Measurements from ENCODE around the gene ROCK2. TPM values are rescaled to one million over a fixed set of nuclear protein-coding genes. Genes with fewer than 3 reads are reported as not detected.

Gene ROCK2
- total and polyA plus RNA-seq, 2 of the 13 experiments (the other 11 are each of a cell fraction or from before 2014, with no cell fraction given) = 38.1 to 119 TPM

- peak; percentile 96 for TF ChIP-seq UBTF (CRISPR knock-in tag; IDR thresholded peaks at IDR 0.05)
- TF ChIP-seq MYNN (CRISPR knock-in tag; IDR thresholded peaks at IDR 0.05; ENCODE audit: low read depth) = peak; percentile 92; the same call in 1 of the 2 replicates
- peak; percentile 89; the same call in 1 of the 2 replicates for TF ChIP-seq ZNF749 (CRISPR knock-in tag; IDR thresholded peaks at IDR 0.05; ENCODE audit: borderline replicate concordance)
- TF ChIP-seq ZC3H4 (CRISPR knock-in tag; IDR thresholded peaks at IDR 0.05; ENCODE audit: borderline replicate concordance) = no peak
- peak; percentile 100 for TF ChIP-seq ZNF746 (CRISPR knock-in tag; IDR thresholded peaks at IDR 0.05)
- TF ChIP-seq ZFP36L1 (CRISPR knock-in tag; IDR thresholded peaks at IDR 0.05) = peak; percentile 96
- peak; percentile 98 for TF ChIP-seq ETV5 (CRISPR knock-in tag; IDR thresholded peaks at IDR 0.05; ENCODE audit: borderline replicate concordance)
- peak; percentile 97; the same call in 1 of the 2 replicates for TF ChIP-seq ZFP37 (CRISPR knock-in tag; IDR thresholded peaks at IDR 0.05; ENCODE audit: borderline replicate concordance)
- TF ChIP-seq YY1 (IDR thresholded peaks at IDR 0.05; ENCODE audit: insufficient read depth, insufficient replicate concordance, low read depth, low read length) = peak; percentile 88
- peak; percentile 99 for TF ChIP-seq ZNF580 (CRISPR knock-in tag; IDR thresholded peaks at IDR 0.05; ENCODE audit: borderline replicate concordance, low read depth)
- TF ChIP-seq CBX1 (IDR thresholded peaks at IDR 0.05; ENCODE audit: low read depth) = peak; percentile 94
- peak; percentile 66; the same call in 1 of the 2 replicates for TF ChIP-seq KDM5A (IDR thresholded peaks at IDR 0.05; ENCODE audit: borderline replicate concordance, low read length)
- TF ChIP-seq ZNF343 (CRISPR knock-in tag; IDR thresholded peaks at IDR 0.05) = peak; percentile 97
- TF ChIP-seq ZNF776 (CRISPR knock-in tag; IDR thresholded peaks at IDR 0.05) = no peak
- peak; percentile 97 for TF ChIP-seq ARNTL (CRISPR knock-in tag; IDR thresholded peaks at IDR 0.05)
- TF ChIP-seq NR2C2 (CRISPR knock-in tag; IDR thresholded peaks at IDR 0.05; ENCODE audit: borderline replicate concordance) = peak; percentile 87
- peak; percentile 99 for TF ChIP-seq HOXA3 (CRISPR knock-in tag; IDR thresholded peaks at IDR 0.05)
- peak; percentile 98 for TF ChIP-seq SPEN (CRISPR knock-in tag; IDR thresholded peaks at IDR 0.05; ENCODE audit: low read depth)
- no peak for TF ChIP-seq ZSCAN30 (CRISPR knock-in tag; IDR thresholded peaks at IDR 0.05)
- no peak for TF ChIP-seq ZNF234 (CRISPR knock-in tag; conservative IDR thresholded peaks at IDR 0.05)
- peak; percentile 100 for TF ChIP-seq IRF2 (CRISPR knock-in tag; IDR thresholded peaks at IDR 0.05)
- peak; percentile 96 for TF ChIP-seq ZHX1 (CRISPR knock-in tag; IDR thresholded peaks at IDR 0.05; ENCODE audit: low read depth)
These were observed 13.1 kb upstream of the ROCK2 start (continued) for GRCh38 chr2:11357428-11357972.

Data from HepG2 (cell line).